A549 (cell line): ENCODE results near the gene CDK17.

Experiments
- CTCF ChIP-seq: fragments of >200 bp; sonication (Bioruptor Twin); formaldehyde crosslinking; IDR thresholded peaks from 3 replicates; pipeline ENCODE4 v1.5.1; 2016
- POLR2A ChIP-seq: IDR thresholded peaks from 2 replicates; pipeline ENCODE4 v1.6.1; 2012; ENCODE audit warnings: mild to moderate bottlenecking, low read length
- RAD21 ChIP-seq, 2 experiments: fragments of >200 bp in 1 of 2; sonication (Bioruptor Twin) in 1 of 2; formaldehyde crosslinking in 1 of 2; IDR thresholded peaks in 1 of 2; conservative IDR thresholded peaks in 1 of 2; 2 replicates in 1 of 2; 3 replicates in 1 of 2; pipeline ENCODE4 v1.6.1; 2012 to 2018; ENCODE audit warnings: inconsistent platforms in 1 of 2

- no peak for TF ChIP-seq POLR2A
- TF ChIP-seq CTCF = no peak
- no peak for TF ChIP-seq RAD21 (conservative IDR thresholded peaks at IDR 0.05 in 1 of 2, IDR thresholded peaks at IDR 0.05 in 1 of 2)
Observed at GRCh38 chr12:96424601-96425000, 24.4 kb upstream of the CDK17 start.
